ENCODE measurements around the gene CASP8AP2.
"Not testable (repeated sequence)": the region's sequence is repeated elsewhere in the genome, so short reads cannot be mapped to it uniquely, and the experiment has no call there.

The CASP8AP2 gene

DNA sequence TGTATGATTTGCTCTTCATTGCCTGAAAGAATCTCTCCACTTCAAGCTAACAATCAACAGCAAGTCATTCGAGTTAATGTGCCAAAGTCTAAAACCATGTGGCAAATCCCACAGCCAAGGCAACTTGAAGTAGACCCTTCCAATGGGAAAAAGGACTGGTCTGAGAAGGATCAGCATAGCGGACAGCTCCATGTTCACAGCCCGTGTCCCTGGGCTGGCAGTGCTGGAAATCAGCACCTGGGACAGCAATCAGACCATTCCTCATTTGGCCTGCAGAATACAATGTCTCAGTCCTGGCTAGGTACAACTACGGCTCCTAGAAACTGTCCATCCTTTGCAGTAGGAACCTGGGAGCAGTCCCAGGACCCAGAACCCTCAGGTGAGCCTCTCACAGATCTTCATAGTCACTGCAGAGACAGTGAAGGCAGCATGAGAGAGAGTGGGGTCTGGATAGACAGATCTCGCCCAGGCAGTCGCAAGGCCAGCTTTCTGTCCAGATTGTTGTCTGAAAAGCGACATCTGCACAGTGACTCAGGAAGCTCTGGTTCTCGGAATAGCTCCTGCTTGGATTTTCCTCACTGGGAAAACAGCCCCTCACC lies 65.7 kb downstream of the CASP8AP2 start:
- no peak overlapping the region for H3K4me3 ChIP-seq (ENCODE audit: low read depth, low read length)
- no peaks in the 10 kb centered on the region for H3K36me3 ChIP-seq
- DNase-seq = no peak
- no peaks in the 10 kb centered on the region for H3K27me3 ChIP-seq (ENCODE audit: insufficient read depth, low read depth, severe bottlenecking)
- H3K9me3 ChIP-seq (ENCODE audit: severe bottlenecking) = no peaks in the 10 kb centered on the region
- TF ChIP-seq, protein P1, sequence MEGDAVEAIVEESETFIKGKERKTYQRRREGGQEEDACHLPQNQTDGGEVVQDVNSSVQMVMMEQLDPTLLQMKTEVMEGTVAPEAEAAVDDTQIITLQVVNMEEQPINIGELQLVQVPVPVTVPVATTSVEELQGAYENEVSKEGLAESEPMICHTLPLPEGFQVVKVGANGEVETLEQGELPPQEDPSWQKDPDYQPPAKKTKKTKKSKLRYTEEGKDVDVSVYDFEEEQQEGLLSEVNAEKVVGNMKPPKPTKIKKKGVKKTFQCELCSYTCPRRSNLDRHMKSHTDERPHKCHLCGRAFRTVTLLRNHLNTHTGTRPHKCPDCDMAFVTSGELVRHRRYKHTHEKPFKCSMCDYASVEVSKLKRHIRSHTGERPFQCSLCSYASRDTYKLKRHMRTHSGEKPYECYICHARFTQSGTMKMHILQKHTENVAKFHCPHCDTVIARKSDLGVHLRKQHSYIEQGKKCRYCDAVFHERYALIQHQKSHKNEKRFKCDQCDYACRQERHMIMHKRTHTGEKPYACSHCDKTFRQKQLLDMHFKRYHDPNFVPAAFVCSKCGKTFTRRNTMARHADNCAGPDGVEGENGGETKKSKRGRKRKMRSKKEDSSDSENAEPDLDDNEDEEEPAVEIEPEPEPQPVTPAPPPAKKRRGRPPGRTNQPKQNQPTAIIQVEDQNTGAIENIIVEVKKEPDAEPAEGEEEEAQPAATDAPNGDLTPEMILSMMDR (IDR thresholded peaks at IDR 0.05; ENCODE audit: low read depth, low read length) = no peak
- H3K27ac ChIP-seq = no peak overlapping the region

DNA sequence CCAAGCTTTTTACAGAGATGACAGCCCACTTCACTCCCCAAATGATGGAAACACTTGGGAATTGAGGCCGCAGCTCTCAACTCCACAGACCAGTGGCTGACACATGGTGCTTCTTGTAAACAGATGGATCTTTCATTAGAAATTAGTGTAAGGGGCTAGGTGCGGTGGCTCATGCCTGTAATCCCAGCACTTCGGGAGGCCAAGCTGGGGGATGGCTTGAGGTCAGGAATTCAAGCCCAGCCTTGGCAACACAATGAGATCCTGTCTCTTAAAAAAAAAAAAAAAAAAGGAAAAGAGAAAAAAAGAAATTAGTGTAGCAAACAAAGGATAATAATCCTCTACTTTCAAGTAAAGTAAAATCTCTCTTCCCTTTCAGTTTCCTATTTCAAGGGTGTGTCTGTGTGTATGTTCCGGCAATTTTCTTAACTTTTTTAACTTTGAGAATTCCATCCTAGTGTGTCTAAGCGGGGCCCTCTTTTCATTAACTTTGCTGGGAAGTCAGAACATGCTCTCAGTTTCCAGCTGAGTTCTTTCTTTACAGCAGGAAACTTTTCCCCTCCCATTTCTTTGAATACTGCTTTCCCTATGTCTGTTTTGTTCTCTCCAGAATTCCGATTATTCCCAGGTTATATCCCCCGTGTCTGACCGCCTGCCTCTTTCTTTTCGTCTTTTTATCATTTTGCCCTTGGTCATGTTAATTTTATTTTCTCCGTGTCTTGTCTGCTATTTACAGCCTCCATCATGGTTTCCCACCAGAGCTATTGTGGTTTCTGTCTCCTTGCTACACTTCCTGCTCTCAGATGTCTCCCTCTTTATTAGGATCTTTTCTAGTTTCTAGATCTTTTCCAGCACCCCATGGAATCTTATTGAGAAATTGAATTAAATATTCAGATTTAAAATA lies 80.6 kb downstream of the CASP8AP2 start:
- not testable (repeated sequence) for H3K36me3 ChIP-seq; H3K9me3 ChIP-seq (ENCODE audit: severe bottlenecking); H3K4me3 ChIP-seq (ENCODE audit: low read depth, low read length); H3K27me3 ChIP-seq (ENCODE audit: insufficient read depth, low read depth, severe bottlenecking); H3K27ac ChIP-seq
- peak; percentile 55 for DNase-seq

- Histone ChIP-seq H3K9me3 (ENCODE audit: severe bottlenecking) (peaks cover 2% of the 10 kb centered on the region), H3K27ac (no peak overlapping the region), H3K4me3 (ENCODE audit: low read depth, low read length) (no peak overlapping the region), H3K36me3 (no peaks in the 10 kb centered on the region), H3K27me3 (ENCODE audit: insufficient read depth, low read depth, severe bottlenecking) (no peaks in the 10 kb centered on the region)
- TF ChIP-seq, protein P1 (IDR thresholded peaks at IDR 0.05; ENCODE audit: low read depth, low read length) = no peak
- no peak for DNase-seq
These were observed 81.2 kb downstream of the CASP8AP2 start for GRCh38 chr6:89910902-89911240.

DNA sequence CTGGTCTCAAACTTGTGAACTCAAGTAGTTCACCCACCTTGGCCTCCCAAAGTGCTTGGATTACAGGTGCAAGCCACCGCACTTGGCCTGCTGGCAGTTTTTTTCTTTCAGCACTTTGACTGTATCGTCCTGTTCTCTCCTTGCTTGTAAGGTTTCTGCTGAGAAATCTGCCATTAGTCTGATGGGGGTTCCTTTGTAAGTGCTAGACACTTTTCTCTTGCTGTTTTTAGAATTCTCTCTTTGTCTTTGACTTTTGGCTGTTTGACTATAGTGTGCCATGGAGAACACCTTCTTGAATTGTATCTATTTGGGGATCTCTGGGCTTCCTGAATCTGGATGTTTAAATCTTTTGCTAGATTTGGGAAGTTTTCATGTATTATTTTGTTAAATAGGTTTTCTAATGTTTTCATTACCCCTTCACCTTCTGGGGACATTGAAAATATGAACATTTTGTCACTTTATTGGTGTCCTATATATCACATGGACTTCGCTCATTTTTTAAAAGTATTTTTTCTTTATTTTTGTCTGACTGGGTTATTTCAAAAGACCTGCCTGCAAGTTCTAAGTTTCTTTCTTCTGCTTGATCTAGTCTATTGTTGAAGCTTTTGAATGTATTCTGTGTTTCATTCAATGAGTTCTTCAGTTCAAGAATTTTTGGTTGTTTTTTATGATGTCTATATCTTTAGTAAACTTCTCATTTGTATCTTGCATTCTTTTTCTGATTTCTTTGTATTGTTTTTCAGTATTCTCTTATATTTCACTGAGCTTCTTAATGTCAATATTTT lies 86.6 kb downstream of the CASP8AP2 start:
- Histone ChIP-seq H3K27me3 (ENCODE audit: insufficient read depth, low read depth, severe bottlenecking) (no peaks in the 10 kb centered on the region), H3K36me3 (no peaks in the 10 kb centered on the region), H3K9me3 (ENCODE audit: severe bottlenecking) (peaks cover 7% of the 10 kb centered on the region), H3K4me3 (ENCODE audit: low read depth, low read length) (no peak overlapping the region), H3K27ac (no peak overlapping the region)
- no peak for DNase-seq
- TF ChIP-seq, protein P1 (IDR thresholded peaks at IDR 0.05; ENCODE audit: low read depth, low read length) = no peak

DNA sequence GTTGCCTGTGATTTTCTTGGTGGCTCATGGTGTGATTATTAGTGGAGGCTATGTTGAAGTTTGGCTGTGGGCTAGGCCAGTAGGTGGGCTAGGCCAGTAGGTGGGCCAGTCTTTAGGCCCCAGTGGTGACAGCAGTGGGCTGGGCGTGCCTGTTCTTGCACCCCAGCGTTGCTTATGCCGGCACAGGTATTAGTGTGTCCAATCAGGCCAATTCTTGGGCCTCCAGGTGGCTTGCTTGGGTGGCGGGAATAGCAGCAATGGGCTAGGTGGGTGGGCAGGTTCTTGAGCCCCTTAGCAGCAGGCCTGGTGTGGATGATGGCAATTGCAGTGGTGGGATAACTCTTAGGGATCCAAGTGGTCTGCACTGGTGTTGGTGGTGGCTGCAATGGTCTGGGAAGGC lies 87.5 kb downstream of the CASP8AP2 start:
- no peak overlapping the region for H3K4me3 ChIP-seq (ENCODE audit: low read depth, low read length)
- no peaks in the 10 kb centered on the region for H3K36me3 ChIP-seq
- H3K9me3 ChIP-seq (ENCODE audit: severe bottlenecking) = peaks cover 7% of the 10 kb centered on the region
- no peak for DNase-seq
- no peaks in the 10 kb centered on the region for H3K27me3 ChIP-seq (ENCODE audit: insufficient read depth, low read depth, severe bottlenecking)
- H3K27ac ChIP-seq = no peak overlapping the region
- TF ChIP-seq, protein P1 (IDR thresholded peaks at IDR 0.05; ENCODE audit: low read depth, low read length) = no peak

- no peak overlapping the region for H3K27ac ChIP-seq
- no peak for DNase-seq
- TF ChIP-seq, protein P1 (IDR thresholded peaks at IDR 0.05; ENCODE audit: low read depth, low read length) = no peak
- H3K9me3 ChIP-seq (ENCODE audit: severe bottlenecking) = peaks cover 7% of the 10 kb centered on the region
- no peaks in the 10 kb centered on the region for H3K27me3 ChIP-seq (ENCODE audit: insufficient read depth, low read depth, severe bottlenecking)
- H3K4me3 ChIP-seq (ENCODE audit: low read depth, low read length) = no peak overlapping the region
- H3K36me3 ChIP-seq = no peaks in the 10 kb centered on the region
These were observed 88.2 kb downstream of the CASP8AP2 start for GRCh38 chr6:89917801-89918366.

Measured in WERI-Rb-1 (cell line).